HepG2 (cell line): ENCODE results near the gene COA7. TPM values are rescaled to one million over a fixed set of nuclear protein-coding genes. Genes with fewer than 3 reads are reported as not detected.

ENCODE experiments used
- DZIP1 ChIP-seq: sonication (generic); formaldehyde crosslinking; IDR thresholded peaks from 2 replicates; pipeline ENCODE4 v1.5.0; 2020; ENCODE audit warnings: mild to moderate bottlenecking, missing genetic modification reagents
- KDM3A ChIP-seq: IDR thresholded peaks from 2 replicates; pipeline ENCODE4 v1.6.1; 2018; ENCODE audit warnings: low read depth, missing compliant biosample characterization
- MIER2 ChIP-seq: IDR thresholded peaks from 2 replicates; pipeline ENCODE4 v1.6.1; 2016; ENCODE audit warnings: missing biosample characterization, missing genetic modification reagents
- MYNN ChIP-seq: sonication (generic); formaldehyde crosslinking; IDR thresholded peaks from 2 replicates; pipeline ENCODE4 v1.4.0; 2020; ENCODE audit warnings: mild to moderate bottlenecking, low read depth, missing genetic modification reagents
- NR3C1 ChIP-seq: sonication (generic); formaldehyde crosslinking; IDR thresholded peaks from 2 replicates; pipeline ENCODE4 v1.4.0; 2020; ENCODE audit warnings: missing genetic modification reagents
- RFX5 ChIP-seq: IDR thresholded peaks from 2 replicates; pipeline ENCODE4 v1.6.1; 2011; ENCODE audit warnings: low read depth, low read length, improper control_type of control experiment
- ZEB1 ChIP-seq: IDR thresholded peaks from 2 replicates; pipeline ENCODE4 v1.6.1; 2012; ENCODE audit warnings: mild to moderate bottlenecking, low read depth, inconsistent platforms; ENCODE audit not compliant: insufficient replicate concordance
- ZNF263 ChIP-seq: sonication (generic); formaldehyde crosslinking; IDR thresholded peaks from 2 replicates; pipeline ENCODE4 v1.4.0; 2020; ENCODE audit warnings: missing genetic modification reagents
- ZNF597 ChIP-seq: sonication (generic); formaldehyde crosslinking; IDR thresholded peaks from 2 replicates; pipeline ENCODE4 v1.5.0; 2020; ENCODE audit warnings: missing genetic modification reagents
- ZNF605 ChIP-seq: sonication (generic); formaldehyde crosslinking; IDR thresholded peaks from 2 replicates; pipeline ENCODE4 v1.8.0; 2022; ENCODE audit warnings: mild to moderate bottlenecking, missing genetic modification reagents
- ZNF646 ChIP-seq: sonication (generic); formaldehyde crosslinking; IDR thresholded peaks from 2 replicates; pipeline ENCODE4 v1.9.0; 2021; ENCODE audit warnings: mild to moderate bottlenecking, missing genetic modification reagents
- ZNF800 ChIP-seq: sonication (generic); formaldehyde crosslinking; IDR thresholded peaks from 2 replicates; pipeline ENCODE4 v1.4.0; 2020; ENCODE audit warnings: missing genetic modification reagents
- ZNF816 ChIP-seq: sonication (generic); formaldehyde crosslinking; IDR thresholded peaks from 2 replicates; pipeline ENCODE4 v1.8.0; 2022; ENCODE audit warnings: missing genetic modification reagents, mild to moderate bottlenecking, borderline replicate concordance
- polyA plus RNA-seq, 8 experiments: library from polyadenylated mRNA; depleted of rRNA in 3 of 8; stranded (reverse) in 7 of 8; unstranded in 1 of 8; fragments of >200 nt; fragmentation: Illumina TruSeq in 4 of 8; extraction: Trizol in 4 of 8; gene quantifications; 2 replicates each; pipeline versions ENCODE4 v1.2.1 to v1.2.3, GENCODE V29; 2011 to 2016; ENCODE audit warnings: low read depth in 4 of 8, missing spikeins in 1 of 8, mixed read lengths in 1 of 8; ENCODE audit not compliant: insufficient read depth in 1 of 8
- total RNA-seq, 5 experiments: library from RNA; depleted of rRNA; stranded (reverse); fragments of >200 nt; fragmentation: Illumina TruSeq; extraction: Trizol; gene quantifications; 2 replicates each; pipeline ENCODE4 v1.2.3, GENCODE V29; 2016; ENCODE audit warnings: low read depth in 1 of 5

Gene COA7
- total and polyA plus RNA-seq, 2 of the 13 experiments (the other 11 are each of a cell fraction or from before 2014, with no cell fraction given): 12.3 to 30.4 TPM

GRCh38 chr1:52697795-52698674 is at the start of gene COA7 (continued):
- TF ChIP-seq ZNF800 (CRISPR knock-in tag) (0 out of 2 replicates have a peak, but pooled peaks have one; percentile 26), MYNN (0 out of 2 replicates have a peak, but pooled peaks have one; percentile 26), RFX5 (no peak; the same call in 1 of the 2 replicates), ZNF816 (CRISPR knock-in tag) (peak; percentile 70; the same call in 1 of the 2 replicates), ZNF605 (CRISPR knock-in tag) (peak; percentile 55), NR3C1 (CRISPR knock-in tag) (no peak), ZNF597 (CRISPR knock-in tag) (no peak), ZEB1 (no peak), MIER2 (CRISPR knock-in tag) (no peak), ZNF263 (CRISPR knock-in tag) (0 out of 2 replicates have a peak, but pooled peaks have one; percentile 29), ZNF646 (no peak), DZIP1 (CRISPR knock-in tag) (peak; percentile 79), KDM3A (CRISPR knock-in tag) (peak; percentile 34; the same call in 1 of the 2 replicates)
